Neural progenitor cell (in vitro differentiated cells): ENCODE data around the gene DCUN1D3. TPM values are rescaled to one million over a fixed set of nuclear protein-coding genes. Genes with fewer than 3 reads are reported as not detected.

ENCODE experiments used
- DNase-seq: peaks from one replicate; pipeline ENCODE4 v3.0.0-alpha.2; 2016; ENCODE audit warnings: low spot score
- H2AFZ ChIP-seq: fragments of 200-600 bp; sonication (generic); replicated peaks from 2 replicates; pipeline ENCODE4 v1.6.1; 2016; ENCODE audit warnings: antibody characterized with exemption
- H3F3A ChIP-seq: fragments of 200-600 bp; sonication (generic); 2 replicates; pipeline ENCODE4 v1.6.1; 2016; ENCODE audit warnings: antibody characterized with exemption, low read depth
- H3K27ac ChIP-seq: fragments of 200-600 bp; sonication (generic); 2 replicates; pipeline ENCODE4 v1.5.1; 2016; ENCODE audit warnings: mild to moderate bottlenecking
- H3K27me3 ChIP-seq: fragments of 200-600 bp; sonication (generic); 2 replicates; pipeline ENCODE4 v1.6.1; 2016; ENCODE audit warnings: mild to moderate bottlenecking, moderate library complexity
- H3K36me3 ChIP-seq: fragments of 200-600 bp; sonication (generic); 2 replicates; pipeline ENCODE4 v1.5.1; 2016
- H3K4me1 ChIP-seq: fragments of 200-600 bp; sonication (generic); 2 replicates; pipeline ENCODE4 v1.6.1; 2016; ENCODE audit warnings: mixed run types
- H3K4me2 ChIP-seq: fragments of 200-600 bp; sonication (generic); 2 replicates; pipeline ENCODE4 v1.6.1; 2016
- H3K4me3 ChIP-seq: fragments of 200-600 bp; sonication (generic); 2 replicates; pipeline ENCODE4 v1.5.1; 2016
- H3K79me2 ChIP-seq: fragments of 200-600 bp; sonication (generic); 2 replicates; pipeline ENCODE4 v1.6.1; 2016; ENCODE audit warnings: low read depth
- H3K9ac ChIP-seq: fragments of 200-600 bp; sonication (generic); 2 replicates; pipeline ENCODE4 v1.6.1; 2016
- H3K9me3 ChIP-seq: fragments of 200-600 bp; sonication (generic); 2 replicates; pipeline ENCODE4 v1.5.1; 2016; ENCODE audit warnings: low read depth
- H4K20me1 ChIP-seq: fragments of 200-600 bp; sonication (generic); 2 replicates; pipeline ENCODE4 v1.6.1; 2016; ENCODE audit warnings: low read depth
- H3K27ac Mint-ChIP-seq: 3 replicates; pipeline ENCODE4 v1.8.0; 2021; ENCODE audit warnings: mixed read lengths
- H3K27me3 Mint-ChIP-seq: 2 replicates; pipeline ENCODE4 v1.8.0; 2022; ENCODE audit warnings: low read depth, mild to moderate bottlenecking, inconsistent platforms, moderate library complexity, mixed read lengths; ENCODE audit not compliant: insufficient read depth
- H3K36me3 Mint-ChIP-seq: 3 replicates; pipeline ENCODE4 v1.8.0; 2021; ENCODE audit warnings: mixed read lengths
- H3K4me1 Mint-ChIP-seq: 3 replicates; pipeline ENCODE4 v1.8.0; 2021; ENCODE audit warnings: mixed read lengths
- H3K4me3 Mint-ChIP-seq: 3 replicates; pipeline ENCODE4 v1.8.0; 2021; ENCODE audit warnings: mild to moderate bottlenecking, moderate library complexity, mixed read lengths
- H3K9me3 Mint-ChIP-seq: 3 replicates; pipeline ENCODE4 v1.8.0; 2020; ENCODE audit warnings: mixed read lengths
- CTCF ChIP-seq: fragments of 200-600 bp; sonication (generic); IDR thresholded peaks from 2 replicates; pipeline ENCODE4 v1.5.1; 2017; ENCODE audit warnings: antibody characterized with exemption, mild to moderate bottlenecking
- EZH2 ChIP-seq: fragments of 200-600 bp; sonication (generic); IDR thresholded peaks from 2 replicates; pipeline ENCODE4 v1.6.1; 2017; ENCODE audit warnings: antibody characterized with exemption, mild to moderate bottlenecking, moderate library complexity
- EZH2phosphoT487 ChIP-seq: fragments of 200-600 bp; sonication (generic); IDR thresholded peaks from 2 replicates; pipeline ENCODE4 v1.6.1; 2017; ENCODE audit warnings: antibody characterized with exemption
- total RNA-seq: library from RNA; depleted of rRNA; stranded (reverse); fragments of >200 nt; gene quantifications from 2 replicates; pipeline ENCODE4 v1.2.3, GENCODE V29; 2015; ENCODE audit warnings: low replicate concordance

DCUN1D3 gene
- total RNA-seq, 1 donor from 2014 or later, result 18.2 TPM

GRCh38 chr16:20859229-20859628, 40.9 kb downstream of the DCUN1D3 start:
- TF ChIP-seq EZH2 (no peak), CTCF (no peak), EZH2phosphoT487 (no peak)
- no peaks in the 10 kb centered on the region for H3F3A ChIP-seq
- H3K4me1 Mint-ChIP-seq, result no peaks in the 10 kb centered on the region

GRCh38 chr16:20857281-20857680, 42.9 kb downstream of the DCUN1D3 start:
- H3K36me3 Mint-ChIP-seq, result peaks cover 25% of the 10 kb centered on the region
- Histone ChIP-seq H2AFZ (no peak overlapping the region), H3K4me2 (no peak overlapping the region), H3F3A (no peaks in the 10 kb centered on the region), H4K20me1 (no peaks in the 10 kb centered on the region), H3K9ac (no peak overlapping the region), H3K27me3 (no peaks in the 10 kb centered on the region), H3K36me3 (no peaks in the 10 kb centered on the region), H3K4me1 (no peaks in the 10 kb centered on the region), H3K9me3 (no peaks in the 10 kb centered on the region), H3K4me3 (no peak overlapping the region), H3K79me2 (no peaks in the 10 kb centered on the region), H3K27ac (no peak overlapping the region)
- no peak for DNase-seq
- H3K9me3 Mint-ChIP-seq, result no peaks in the 10 kb centered on the region
- no peak for TF ChIP-seq EZH2
- no peak for TF ChIP-seq CTCF
- TF ChIP-seq EZH2phosphoT487, result no peak
- peaks cover 6% of the 10 kb centered on the region for H3K27me3 Mint-ChIP-seq
- H3K27ac Mint-ChIP-seq, result no peak overlapping the region
- H3K4me1 Mint-ChIP-seq, result no peaks in the 10 kb centered on the region
- no peak overlapping the region for H3K4me3 Mint-ChIP-seq

More at GRCh38 chr16:20859229-20859628, 40.9 kb downstream of the DCUN1D3 start:
- H3K9me3 Mint-ChIP-seq, result no peaks in the 10 kb centered on the region
- H3K27ac Mint-ChIP-seq, result no peak overlapping the region
- Histone ChIP-seq H3K36me3 (no peaks in the 10 kb centered on the region), H3K27ac (no peak overlapping the region), H4K20me1 (no peaks in the 10 kb centered on the region), H3K27me3 (no peaks in the 10 kb centered on the region), H3K4me1 (no peaks in the 10 kb centered on the region), H3K4me2 (no peak overlapping the region), H2AFZ (no peak overlapping the region), H3K4me3 (no peak overlapping the region), H3K79me2 (peaks cover 18% of the 10 kb centered on the region), H3K9me3 (no peaks in the 10 kb centered on the region), H3K9ac (no peak overlapping the region)
- no peak for DNase-seq
- H3K4me3 Mint-ChIP-seq, result no peak overlapping the region
- peaks cover 23% of the 10 kb centered on the region for H3K36me3 Mint-ChIP-seq
- H3K27me3 Mint-ChIP-seq, result peaks cover 6% of the 10 kb centered on the region

GRCh38 chr16:20854963-20855362, 45.2 kb downstream of the DCUN1D3 start:
- no peaks in the 10 kb centered on the region for H3K9me3 Mint-ChIP-seq
- no peaks in the 10 kb centered on the region for H3K36me3 ChIP-seq
- H3K27ac Mint-ChIP-seq, result no peak overlapping the region
- DNase-seq, result no peak
- no peak overlapping the region for H3K4me3 ChIP-seq
- no peak overlapping the region for H3K9ac ChIP-seq
- H3K4me1 Mint-ChIP-seq, result peaks cover 2% of the 10 kb centered on the region
- no peak overlapping the region for H3K4me3 Mint-ChIP-seq
- H3K9me3 ChIP-seq, result no peaks in the 10 kb centered on the region
- H3K27me3 Mint-ChIP-seq, result peaks cover 2% of the 10 kb centered on the region
- TF ChIP-seq EZH2, result no peak
- no peak for TF ChIP-seq CTCF
- TF ChIP-seq EZH2phosphoT487, result no peak
- H3F3A ChIP-seq, result no peaks in the 10 kb centered on the region
- H3K4me1 ChIP-seq, result no peaks in the 10 kb centered on the region
- no peaks in the 10 kb centered on the region for H3K79me2 ChIP-seq
- no peaks in the 10 kb centered on the region for H3K27me3 ChIP-seq
- no peak overlapping the region for H2AFZ ChIP-seq
- H3K36me3 Mint-ChIP-seq, result peaks cover 16% of the 10 kb centered on the region
- no peak overlapping the region for H3K27ac ChIP-seq
- no peaks in the 10 kb centered on the region for H4K20me1 ChIP-seq
- H3K4me2 ChIP-seq, result no peak overlapping the region
